GM19023 (cell line): ENCODE results near the gene LMAN2.

Experiments
- ATAC-seq: cut with Tn5 transposase; IDR thresholded peaks from one replicate; pipeline ENCODE4 v1.9.1; 2021; ENCODE audit warnings: mild to moderate bottlenecking, moderate library complexity; ENCODE audit not compliant: unreplicated experiment

Gene LMAN2

GRCh38 chr5:177351392-177352329, at the start of gene LMAN2:
Gene LMAN2 (minus strand): TSS chr5:177351668. CDS start chr5:177351647, 21 bp downstream.
- ATAC-seq: peak; percentile 94

- ATAC-seq: no peak
Observed at GRCh38 chr5:177399997-177400868, 48.8 kb upstream of the LMAN2 start, which contains the start of gene PFN3. Gene PFN3 (minus strand): TSS chr5:177400661. CDS start chr5:177400576, 85 bp downstream.

GRCh38 chr5:177397875-177398390, 46.5 kb upstream of the LMAN2 start:
- no peak for ATAC-seq

- no peak for ATAC-seq
Observed at GRCh38 chr5:177396807-177397206, 45.3 kb upstream of the LMAN2 start.

- ATAC-seq: no peak
Observed at GRCh38 chr5:177396078-177396477, 44.6 kb upstream of the LMAN2 start.

GRCh38 chr5:177393990-177394389, 42.5 kb upstream of the LMAN2 start:
- ATAC-seq: no peak

- no peak for ATAC-seq
Observed at GRCh38 chr5:177393206-177393765, 41.8 kb upstream of the LMAN2 start.

- ATAC-seq: no peak
Observed at GRCh38 chr5:177392765-177393164, 41.3 kb upstream of the LMAN2 start.

- peak; percentile 58 for ATAC-seq
Observed at GRCh38 chr5:177390363-177391300, 39.2 kb upstream of the LMAN2 start.

GRCh38 chr5:177389241-177390169, 38.0 kb upstream of the LMAN2 start:
- peak; percentile 46 for ATAC-seq

GRCh38 chr5:177388521-177389052, 37.1 kb upstream of the LMAN2 start:
- ATAC-seq: no peak

GRCh38 chr5:177387405-177387804, 35.9 kb upstream of the LMAN2 start:
- no peak for ATAC-seq

GRCh38 chr5:177386542-177386941, 35.1 kb upstream of the LMAN2 start:
- ATAC-seq: no peak

GRCh38 chr5:177385720-177386119, 34.3 kb upstream of the LMAN2 start:
- no peak for ATAC-seq

- ATAC-seq: no peak
Observed at GRCh38 chr5:177384134-177384533, 32.7 kb upstream of the LMAN2 start, which contains the start of gene SLC34A1. Gene SLC34A1 (plus strand): TSS chr5:177384434. CDS start chr5:177385742, 1,308 bp downstream.

GRCh38 chr5:177383181-177383580, 31.7 kb upstream of the LMAN2 start:
- ATAC-seq: no peak

GRCh38 chr5:177382423-177383029, 31.1 kb upstream of the LMAN2 start:
- ATAC-seq: no peak

- ATAC-seq: no peak
Observed at GRCh38 chr5:177380805-177381126, 29.3 kb upstream of the LMAN2 start.
